GM23338 (cell line): ENCODE data around the gene MINDY1. TPM values are rescaled to one million over a fixed set of nuclear protein-coding genes. Genes with fewer than 3 reads are reported as not detected.

Source experiments
- ATAC-seq: fragments of 200-7000 bp; cut with Tn5 transposase; 3 replicates; pipeline ENCODE4 v1.9.1; 2020
- DNase-seq: peaks from one replicate; pipeline ENCODE4 v3.0.0-alpha.2; 2015; ENCODE audit warnings: low spot score
- H2AFZ ChIP-seq: fragments of 200-600 bp; sonication (generic); 2 replicates; pipeline ENCODE4 v1.8.0; 2016; ENCODE audit warnings: antibody characterized with exemption, mild to moderate bottlenecking, moderate library complexity
- H3F3A ChIP-seq: fragments of 200-600 bp; sonication (generic); replicated peaks from 2 replicates; pipeline ENCODE4 v1.8.0; 2017; ENCODE audit warnings: antibody characterized with exemption, mixed run types, low read depth
- H3K27ac ChIP-seq: fragments of 200-600 bp; sonication (generic); 2 replicates; pipeline ENCODE4 v1.6.1; 2016; ENCODE audit warnings: low read depth
- H3K27me3 ChIP-seq: fragments of 200-600 bp; sonication (generic); 2 replicates; pipeline ENCODE4 v1.8.0; 2016; ENCODE audit warnings: mild to moderate bottlenecking, mixed run types, moderate library complexity; ENCODE audit not compliant: insufficient read depth
- H3K36me3 ChIP-seq: fragments of 200-600 bp; sonication (generic); 2 replicates; pipeline ENCODE4 v1.8.0; 2016; ENCODE audit warnings: mild to moderate bottlenecking; ENCODE audit not compliant: insufficient read depth
- H3K4me1 ChIP-seq: fragments of 200-600 bp; sonication (generic); 2 replicates; pipeline ENCODE4 v1.8.0; 2016; ENCODE audit warnings: mild to moderate bottlenecking, moderate library complexity; ENCODE audit not compliant: insufficient read depth
- H3K4me2 ChIP-seq: fragments of 200-600 bp; sonication (generic); 2 replicates; pipeline ENCODE4 v1.7.1; 2017; ENCODE audit warnings: mixed run types
- H3K4me3 ChIP-seq: fragments of 200-600 bp; sonication (generic); 2 replicates; pipeline ENCODE4 v1.6.1; 2016; ENCODE audit warnings: mixed run types
- H3K79me2 ChIP-seq: fragments of 200-600 bp; sonication (generic); replicated peaks from 2 replicates; pipeline ENCODE4 v1.8.0; 2017; ENCODE audit warnings: mild to moderate bottlenecking; ENCODE audit not compliant: insufficient read depth
- H3K9me2 ChIP-seq: fragments of 200-600 bp; sonication (generic); 2 replicates; pipeline ENCODE4 v1.8.0; 2017; ENCODE audit not compliant: insufficient read depth
- H4K20me1 ChIP-seq: fragments of 200-600 bp; sonication (generic); replicated peaks from 2 replicates; pipeline ENCODE4 v1.8.0; 2017; ENCODE audit warnings: mild to moderate bottlenecking; ENCODE audit not compliant: insufficient read depth
- H3K27ac Mint-ChIP-seq: 2 replicates; pipeline ENCODE4 v1.8.0; 2020; ENCODE audit warnings: inconsistent platforms, mild to moderate bottlenecking, moderate library complexity, mixed read lengths
- H3K27me3 Mint-ChIP-seq: 3 replicates; pipeline ENCODE4 v1.8.0; 2022; ENCODE audit warnings: low read depth, mild to moderate bottlenecking, moderate library complexity, mixed read lengths, inconsistent platforms; ENCODE audit not compliant: insufficient read depth, poor library complexity
- H3K36me3 Mint-ChIP-seq: 3 replicates; pipeline ENCODE4 v1.8.0; 2021; ENCODE audit warnings: low read depth, mild to moderate bottlenecking, inconsistent platforms, moderate library complexity, mixed read lengths
- H3K4me1 Mint-ChIP-seq: 3 replicates; pipeline ENCODE4 v1.8.0; 2020; ENCODE audit warnings: mild to moderate bottlenecking, inconsistent platforms, mixed read lengths
- H3K4me3 Mint-ChIP-seq: 3 replicates; pipeline ENCODE4 v1.8.0; 2021; ENCODE audit warnings: moderate library complexity, mild to moderate bottlenecking, inconsistent platforms, mixed read lengths
- H3K9me3 Mint-ChIP-seq: 3 replicates; pipeline ENCODE4 v1.8.0; 2020; ENCODE audit warnings: moderate library complexity, mild to moderate bottlenecking, inconsistent platforms, mixed read lengths
- CREB1 ChIP-seq: fragments of 250-450 bp; sonication (Bioruptor Pico); IDR thresholded peaks from 2 replicates; pipeline ENCODE4 v1.5.0; 2020; ENCODE audit warnings: low read depth, mild to moderate bottlenecking, moderate library complexity
- ETS1 ChIP-seq: IDR thresholded peaks from 2 replicates; pipeline ENCODE4 v1.6.1; 2016; ENCODE audit warnings: antibody characterized with exemption
- EZH2 ChIP-seq: fragments of 200-600 bp; sonication (generic); IDR thresholded peaks from one replicate; pipeline ENCODE4 v1.8.0; 2017; ENCODE audit warnings: antibody characterized with exemption, mild to moderate bottlenecking, low read depth; ENCODE audit not compliant: unreplicated experiment
- EZH2phosphoT487 ChIP-seq: fragments of 200-600 bp; sonication (generic); IDR thresholded peaks from one replicate; pipeline ENCODE4 v1.8.1; 2018; ENCODE audit warnings: antibody characterized with exemption; ENCODE audit not compliant: unreplicated experiment
- JUNB ChIP-seq: IDR thresholded peaks from one replicate; pipeline ENCODE4 v1.6.1; 2016; ENCODE audit warnings: antibody characterized with exemption; ENCODE audit not compliant: unreplicated experiment
- NANOG ChIP-seq: IDR thresholded peaks from 2 replicates; pipeline ENCODE4 v1.6.1; 2016; ENCODE audit warnings: antibody characterized with exemption, borderline replicate concordance
- POLR2AphosphoS5 ChIP-seq: IDR thresholded peaks from 2 replicates; pipeline ENCODE4 v1.6.1; 2016; ENCODE audit warnings: antibody characterized with exemption, low read depth
- ZNF114 ChIP-seq: fragments of 250-450 bp; sonication (Bioruptor Pico); IDR thresholded peaks from 2 replicates; pipeline ENCODE4 v1.5.0; 2020; ENCODE audit warnings: mild to moderate bottlenecking, moderate library complexity
- ZNF331 ChIP-seq: fragments of 250-450 bp; sonication (Bioruptor Pico); IDR thresholded peaks from 2 replicates; pipeline ENCODE4 v1.5.0; 2020; ENCODE audit warnings: low read depth, mild to moderate bottlenecking, moderate library complexity
- polyA plus RNA-seq: library from polyadenylated mRNA; unstranded; fragments of >200 nt; fragmentation: Nextera tagmentation; extraction: Ambion mirVana; gene quantifications from 2 replicates; pipeline ENCODE4 v1.2.1, GENCODE V29; 2016
- total RNA-seq: library from RNA; depleted of rRNA; stranded (reverse); fragments of >200 nt; shearing (Covaris generic); gene quantifications from 2 replicates; pipeline ENCODE4 v1.2.3, GENCODE V29; 2014
- TF ChIP-seq, protein P1 (sequence below), 2 experiments: fragments of 200-600 bp in 1 of 2; sonication (generic) in 1 of 2; conservative IDR thresholded peaks; 2 replicates each; pipeline versions ENCODE4 v1.5.1 to v1.6.1; 2016 to 2017; ENCODE audit warnings: antibody characterized with exemption in 2 of 2, low read depth in 2 of 2, mild to moderate bottlenecking in 2 of 2, moderate library complexity in 1 of 2

Gene MINDY1
- total and polyA plus RNA-seq, 2 experiments from 2014 or later = 4.5 to 10.3 TPM

DNA sequence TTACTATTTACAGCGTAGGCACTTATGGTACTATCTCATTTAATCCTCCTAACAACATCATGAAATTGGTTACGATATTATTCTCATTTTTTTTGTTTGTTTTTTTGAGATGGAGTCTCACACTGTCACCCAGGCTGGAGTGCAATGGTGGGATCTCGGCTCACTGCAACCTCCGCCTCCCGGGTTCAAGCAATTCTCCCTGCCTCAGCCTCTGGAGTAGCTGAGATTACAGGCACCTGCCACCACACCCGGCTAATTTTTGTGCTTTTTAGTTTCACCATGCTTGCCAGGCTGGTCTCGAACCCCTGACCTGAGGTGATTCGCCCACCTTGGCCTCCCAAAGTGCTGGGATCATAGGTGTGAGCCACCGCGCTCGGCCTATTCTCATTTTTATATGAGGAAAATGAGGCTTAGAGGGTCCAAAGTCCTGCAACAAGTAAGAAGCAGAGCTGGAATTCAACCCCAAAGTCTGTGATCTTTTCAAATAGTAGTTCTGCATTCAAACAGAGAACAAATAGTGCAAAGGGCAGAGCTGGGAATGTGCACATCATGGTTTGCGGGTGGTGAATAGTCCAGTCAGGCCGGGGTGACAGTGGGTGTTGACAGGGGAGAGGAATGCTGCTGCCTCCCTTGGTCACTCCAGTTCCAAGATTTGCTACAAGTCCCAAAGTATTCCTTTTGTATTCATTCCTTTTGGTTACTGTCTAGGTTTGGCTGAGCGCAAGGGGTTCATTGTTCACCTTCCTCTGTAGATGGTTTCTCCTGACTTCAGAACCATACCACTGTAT lies 6.2 kb upstream of the MINDY1 start:
- Histone ChIP-seq H2AFZ (no peak overlapping the region), H3K36me3 (no peaks in the 10 kb centered on the region), H3K4me2 (no peak overlapping the region), H3K9me2 (no peaks in the 10 kb centered on the region), H4K20me1 (no peaks in the 10 kb centered on the region; the same call in 1 of the 2 replicates), H3K4me1 (peaks cover 4% of the 10 kb centered on the region), H3K4me3 (no peak overlapping the region), H3K27me3 (no peaks in the 10 kb centered on the region), H3K27ac (no peak overlapping the region), H3F3A (peaks cover 3% of the 10 kb centered on the region; the same call in 1 of the 2 replicates), H3K79me2 (peaks cover 15% of the 10 kb centered on the region)
- Mint-ChIP-seq H3K9me3 (no peaks in the 10 kb centered on the region), H3K4me3 (no peak overlapping the region), H3K36me3 (no peaks in the 10 kb centered on the region; the same call in 2 of the 3 replicates), H3K27me3 (peaks cover 2% of the 10 kb centered on the region), H3K4me1 (peaks cover 10% of the 10 kb centered on the region; the same call in 2 of the 3 replicates), H3K27ac (no peak overlapping the region)
- no peak for ATAC-seq
- TF ChIP-seq EZH2phosphoT487 (no peak), CREB1 (no peak), POLR2AphosphoS5 (no peak), NANOG (no peak), ZNF114 (no peak), EZH2 (no peak), ETS1 (no peak), ZNF331 (CRISPR knock-in tag) (no peak)
- TF ChIP-seq, protein P1, sequence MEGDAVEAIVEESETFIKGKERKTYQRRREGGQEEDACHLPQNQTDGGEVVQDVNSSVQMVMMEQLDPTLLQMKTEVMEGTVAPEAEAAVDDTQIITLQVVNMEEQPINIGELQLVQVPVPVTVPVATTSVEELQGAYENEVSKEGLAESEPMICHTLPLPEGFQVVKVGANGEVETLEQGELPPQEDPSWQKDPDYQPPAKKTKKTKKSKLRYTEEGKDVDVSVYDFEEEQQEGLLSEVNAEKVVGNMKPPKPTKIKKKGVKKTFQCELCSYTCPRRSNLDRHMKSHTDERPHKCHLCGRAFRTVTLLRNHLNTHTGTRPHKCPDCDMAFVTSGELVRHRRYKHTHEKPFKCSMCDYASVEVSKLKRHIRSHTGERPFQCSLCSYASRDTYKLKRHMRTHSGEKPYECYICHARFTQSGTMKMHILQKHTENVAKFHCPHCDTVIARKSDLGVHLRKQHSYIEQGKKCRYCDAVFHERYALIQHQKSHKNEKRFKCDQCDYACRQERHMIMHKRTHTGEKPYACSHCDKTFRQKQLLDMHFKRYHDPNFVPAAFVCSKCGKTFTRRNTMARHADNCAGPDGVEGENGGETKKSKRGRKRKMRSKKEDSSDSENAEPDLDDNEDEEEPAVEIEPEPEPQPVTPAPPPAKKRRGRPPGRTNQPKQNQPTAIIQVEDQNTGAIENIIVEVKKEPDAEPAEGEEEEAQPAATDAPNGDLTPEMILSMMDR (conservative IDR thresholded peaks at IDR 0.05; ENCODE audit: low read depth in 2 of 2) = no peak
- DNase-seq = no peak

GRCh38 chr1:151011154-151011850 lies 4.6 kb upstream of the MINDY1 start:
- no peaks in the 10 kb centered on the region for H3K27me3 ChIP-seq
- no peaks in the 10 kb centered on the region for H3K36me3 ChIP-seq
- H3K9me2 ChIP-seq = no peaks in the 10 kb centered on the region
- no peaks in the 10 kb centered on the region for H3K9me3 Mint-ChIP-seq
- peaks cover 8% of the 10 kb centered on the region; the same call in 1 of the 2 replicates for H3F3A ChIP-seq
- H3K4me3 ChIP-seq = no peak overlapping the region
- peaks cover 12% of the 10 kb centered on the region for H3K27me3 Mint-ChIP-seq
- H3K79me2 ChIP-seq = peaks cover 15% of the 10 kb centered on the region
- no peak overlapping the region for H2AFZ ChIP-seq
- no peak overlapping the region for H3K4me2 ChIP-seq
- peaks cover 9% of the 10 kb centered on the region for H3K4me1 ChIP-seq
- no peaks in the 10 kb centered on the region; the same call in 2 of the 3 replicates for H3K36me3 Mint-ChIP-seq
- H3K4me3 Mint-ChIP-seq = no peak overlapping the region
- no peak overlapping the region for H3K27ac Mint-ChIP-seq
- DNase-seq (no peak), ATAC-seq (no peak)
- H3K4me1 Mint-ChIP-seq = peaks cover 25% of the 10 kb centered on the region; the same call in 2 of the 3 replicates
- H3K27ac ChIP-seq = no peak overlapping the region
- no peaks in the 10 kb centered on the region; the same call in 1 of the 2 replicates for H4K20me1 ChIP-seq
- TF ChIP-seq ZNF331 (CRISPR knock-in tag) (no peak), JUNB (no peak), POLR2AphosphoS5 (no peak)
- TF ChIP-seq, protein P1 (conservative IDR thresholded peaks at IDR 0.05; ENCODE audit: low read depth in 2 of 2) = no peak
